TTC549 (cell line): Measurements from ENCODE around the gene HIGD1A.
"Not testable (repeated sequence)": the region's sequence is repeated elsewhere in the genome, so short reads cannot be mapped to it uniquely, and the experiment has no call there.

Experiments used
- FAIRE-seq: peaks from 2 replicates; lab custom pipeline; 2012; peaks lifted over from hg19 to GRCh38; lab: Jason Lieb, UNC

HIGD1A gene

GRCh38 chr3:42829083-42829627 lies 24.9 kb upstream of the HIGD1A start:
- FAIRE-seq = no peak

GRCh38 chr3:42827654-42828053 lies 23.4 kb upstream of the HIGD1A start:
- FAIRE-seq = no peak

- FAIRE-seq = no peak
Observed at GRCh38 chr3:42827023-42827422, 22.7 kb upstream of the HIGD1A start.

- FAIRE-seq = no peak
Observed at GRCh38 chr3:42826141-42826540, 21.9 kb upstream of the HIGD1A start.

GRCh38 chr3:42823351-42823750 lies 19.1 kb upstream of the HIGD1A start:
- FAIRE-seq = no peak

- no peak for FAIRE-seq
Observed at GRCh38 chr3:42822828-42823227, 18.5 kb upstream of the HIGD1A start.

- no peak for FAIRE-seq
Observed at GRCh38 chr3:42820746-42821051, 16.4 kb upstream of the HIGD1A start.

- no peak for FAIRE-seq
Observed at GRCh38 chr3:42819351-42819965, 15.2 kb upstream of the HIGD1A start.

GRCh38 chr3:42815826-42816225 lies 11.5 kb upstream of the HIGD1A start:
- FAIRE-seq = no peak

GRCh38 chr3:42814914-42815507 lies 10.7 kb upstream of the HIGD1A start:
- FAIRE-seq = no peak

GRCh38 chr3:42814246-42814645 lies 10.0 kb upstream of the HIGD1A start:
- no peak for FAIRE-seq

GRCh38 chr3:42811118-42811883 lies 7.0 kb upstream of the HIGD1A start:
- FAIRE-seq = not testable (repeated sequence)

GRCh38 chr3:42810706-42811105 lies 6.4 kb upstream of the HIGD1A start:
- not testable (repeated sequence) for FAIRE-seq

GRCh38 chr3:42809202-42809601 lies 4.9 kb upstream of the HIGD1A start, which contains the start of gene ACKR2:
Gene ACKR2 (plus strand): TSS chr3:42809445. CDS start chr3:42864503, 55,058 bp downstream.
- FAIRE-seq = no peak

GRCh38 chr3:42807929-42808328 lies 3.6 kb upstream of the HIGD1A start:
- no peak for FAIRE-seq

GRCh38 chr3:42805141-42805821 lies 991 bp upstream of the HIGD1A start:
- no peak for FAIRE-seq

- no peak for FAIRE-seq
Observed at GRCh38 chr3:42804831-42805132, 492 bp upstream of the HIGD1A start.

- FAIRE-seq = no peak
Observed at GRCh38 chr3:42803414-42804105, 730 bp downstream of the HIGD1A start.

- no peak for FAIRE-seq
Observed at GRCh38 chr3:42802876-42803413, 1.3 kb downstream of the HIGD1A start.

- FAIRE-seq = no peak
Observed at GRCh38 chr3:42801784-42802183, 2.5 kb downstream of the HIGD1A start.

- no peak for FAIRE-seq
Observed at GRCh38 chr3:42801048-42801620, 3.2 kb downstream of the HIGD1A start.

GRCh38 chr3:42800251-42800650 lies 4.0 kb downstream of the HIGD1A start:
- no peak for FAIRE-seq
